GM20431 (cell line): ENCODE results near the gene SCUBE3.

Experiments used
- in situ Hi-C: fragments of 300-500 bp; cut with MseI, MboI; formaldehyde crosslinking; loops from one replicate; pipeline ENCODE4 v1.15.0; 2020; ENCODE audit warnings: low sequenced_read_pairs; ENCODE audit not compliant: unreplicated experiment

The SCUBE3 gene

DNA sequence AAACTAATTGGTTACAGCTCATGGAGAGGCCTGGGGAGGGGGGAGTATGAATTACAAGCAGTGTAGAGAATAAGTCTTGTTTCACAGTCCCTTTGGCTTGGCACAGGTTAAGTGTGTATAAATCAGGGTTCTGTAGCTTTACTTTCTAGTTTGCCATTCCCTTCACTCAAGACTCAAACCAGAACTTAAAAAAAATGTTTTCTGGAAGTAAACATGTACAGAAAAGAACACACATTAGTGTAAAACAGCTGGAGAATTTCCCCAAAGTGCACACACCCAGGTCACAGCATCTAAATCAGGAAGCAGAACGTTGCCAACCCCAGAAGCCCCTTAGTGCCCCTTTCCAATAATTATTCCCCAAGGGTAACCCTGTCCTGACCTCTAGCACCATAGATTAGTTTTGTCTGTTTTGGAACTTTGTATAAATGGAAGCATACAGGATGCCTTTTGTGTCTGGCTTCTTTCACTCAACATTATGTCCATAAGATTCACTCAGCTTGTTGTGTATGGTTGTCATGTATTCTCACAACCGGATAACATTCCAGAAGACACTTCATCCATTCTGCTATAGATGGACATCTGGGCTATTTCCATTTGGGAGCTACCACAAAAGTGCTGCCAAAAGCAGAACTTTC lies 33.7 kb upstream of the SCUBE3 start:
- in situ Hi-C loops: no loop called here

DNA sequence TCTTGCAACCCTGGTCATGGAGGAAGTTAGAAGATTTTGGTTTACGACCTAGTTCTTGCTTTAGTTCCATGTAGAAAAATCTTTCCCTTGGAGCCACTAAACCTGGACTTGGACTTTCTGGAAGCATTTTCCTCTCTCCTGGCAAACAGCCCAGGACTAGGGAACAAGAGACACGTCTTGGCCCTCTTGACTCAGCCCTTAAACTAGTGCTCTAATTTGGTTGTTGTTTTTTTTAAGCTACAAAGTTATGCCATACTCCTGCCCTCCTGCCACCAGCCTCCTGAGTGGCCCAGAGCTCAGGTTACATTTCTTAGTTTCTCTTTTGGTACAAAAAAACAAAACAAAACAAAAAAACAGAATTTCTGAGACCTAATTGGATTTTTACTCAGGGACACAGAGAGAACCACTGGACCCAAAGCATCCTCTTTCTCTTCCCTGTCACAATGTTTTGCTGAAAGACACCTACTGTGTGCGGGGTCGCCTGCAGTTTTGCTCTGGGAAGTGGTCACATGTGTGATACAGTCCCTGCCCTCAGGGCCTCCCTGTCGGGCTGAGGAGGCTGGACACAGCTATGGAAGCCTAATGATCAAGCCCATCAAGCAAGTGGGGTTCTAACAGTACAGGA lies 32.3 kb upstream of the SCUBE3 start:
- in situ Hi-C loops: no loop called here

DNA sequence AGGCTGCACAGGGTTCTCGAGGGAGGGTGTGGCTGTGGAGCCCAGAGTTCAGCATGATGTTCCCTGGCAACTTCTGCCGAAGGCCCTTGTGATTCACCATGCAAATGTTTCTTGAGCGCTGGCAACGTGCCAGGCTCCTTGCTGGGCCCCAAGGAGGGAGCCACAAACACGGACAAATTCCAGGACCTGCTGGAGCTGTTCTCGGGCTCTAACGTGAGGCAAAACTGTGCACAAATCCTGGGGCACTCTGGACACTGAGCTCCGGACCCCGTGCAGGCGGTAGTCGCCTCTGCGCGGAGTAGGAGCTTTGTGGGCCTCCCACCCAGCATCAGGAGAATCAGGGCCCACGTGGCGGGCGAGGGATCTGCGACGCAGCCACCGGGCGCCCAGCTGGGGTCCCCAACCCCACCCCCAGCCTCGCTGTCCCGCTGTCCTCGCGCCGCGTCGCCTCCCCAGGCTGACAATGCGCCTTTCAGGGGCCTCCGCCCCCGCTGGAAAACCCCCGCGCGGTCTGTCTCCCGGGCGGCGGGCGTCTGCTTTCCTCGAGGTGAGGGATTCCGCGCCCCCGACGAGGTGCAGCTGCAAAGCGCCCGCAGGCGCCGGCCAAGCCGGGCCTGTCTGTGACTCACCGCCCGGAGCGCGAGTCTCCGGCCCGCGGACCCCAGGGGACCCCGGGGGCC lies 31.7 kb upstream of the SCUBE3 start:
- in situ Hi-C loops: no loop called here

DNA sequence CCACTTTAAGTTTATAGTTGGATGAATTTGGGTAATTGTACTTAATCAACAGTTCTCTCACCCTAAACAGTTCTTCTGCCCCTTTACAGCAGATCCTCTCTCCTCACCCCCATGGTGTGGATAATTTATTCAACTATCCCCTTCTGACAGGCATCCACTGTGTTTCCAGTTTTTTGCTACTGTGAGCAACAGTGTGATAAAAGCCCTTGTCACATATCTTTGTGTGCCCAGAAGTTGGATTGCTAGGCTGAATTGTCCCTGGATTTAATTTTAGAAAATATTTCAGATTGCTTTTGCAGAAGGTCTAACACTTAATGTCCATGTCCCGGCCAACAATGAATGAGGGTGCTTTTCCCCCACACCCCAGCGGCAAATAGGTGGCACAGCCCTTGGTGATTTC lies 30.5 kb upstream of the SCUBE3 start:
- in situ Hi-C loops: no loop called here

DNA sequence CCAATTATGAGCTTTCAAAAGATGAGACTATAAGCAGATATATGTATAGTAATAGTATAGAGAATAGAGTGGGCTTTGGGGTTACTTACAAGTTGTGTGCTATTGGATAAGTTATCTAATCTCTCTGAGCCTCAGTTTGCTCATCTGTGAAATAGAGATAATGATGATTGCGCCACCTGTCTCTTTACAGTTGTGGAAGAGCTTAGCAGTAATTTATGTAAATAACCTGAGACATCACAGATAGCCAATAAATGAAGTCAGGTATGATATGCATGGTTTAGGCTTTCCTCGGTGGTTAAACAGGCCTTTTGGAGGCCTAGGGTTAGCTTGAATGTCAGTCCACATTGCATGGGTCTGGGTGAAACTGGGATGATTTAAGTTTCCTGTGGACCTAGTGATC lies 29.8 kb upstream of the SCUBE3 start:
- in situ Hi-C loops: no loop called here

DNA sequence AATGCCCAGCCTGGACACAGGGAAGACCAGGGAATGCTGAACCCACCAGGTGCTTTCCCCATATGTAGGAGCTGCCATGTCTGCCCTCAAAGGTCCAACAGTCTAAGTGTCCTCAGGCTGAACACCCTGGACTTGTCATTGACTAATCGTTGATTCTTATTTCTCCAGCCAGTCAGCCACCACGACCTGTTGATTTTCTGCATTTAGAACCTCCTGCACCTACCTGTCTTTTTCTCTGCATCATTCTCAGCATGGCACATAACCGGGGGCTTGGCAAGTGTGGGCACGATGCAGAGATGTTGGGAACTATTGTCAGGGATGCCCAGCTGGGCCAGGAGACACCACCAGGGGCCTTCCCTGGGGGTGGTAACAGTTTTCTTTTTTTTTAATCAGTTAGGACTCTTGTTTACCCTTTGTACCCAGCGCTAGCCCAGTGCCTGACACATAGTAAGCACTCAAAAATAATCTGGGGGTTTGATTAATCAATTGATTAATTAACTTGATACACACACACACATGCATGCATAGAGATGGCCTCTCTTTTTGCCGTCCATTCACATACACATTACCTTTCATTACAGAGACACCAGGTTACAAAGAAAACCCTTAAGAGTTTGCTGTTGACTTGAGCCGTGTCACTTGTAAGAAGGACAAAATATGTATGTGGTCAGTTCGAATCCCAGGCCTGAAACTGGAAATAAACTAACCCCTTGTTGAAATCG lies 29.0 kb upstream of the SCUBE3 start:
- in situ Hi-C loops: no loop called here

DNA sequence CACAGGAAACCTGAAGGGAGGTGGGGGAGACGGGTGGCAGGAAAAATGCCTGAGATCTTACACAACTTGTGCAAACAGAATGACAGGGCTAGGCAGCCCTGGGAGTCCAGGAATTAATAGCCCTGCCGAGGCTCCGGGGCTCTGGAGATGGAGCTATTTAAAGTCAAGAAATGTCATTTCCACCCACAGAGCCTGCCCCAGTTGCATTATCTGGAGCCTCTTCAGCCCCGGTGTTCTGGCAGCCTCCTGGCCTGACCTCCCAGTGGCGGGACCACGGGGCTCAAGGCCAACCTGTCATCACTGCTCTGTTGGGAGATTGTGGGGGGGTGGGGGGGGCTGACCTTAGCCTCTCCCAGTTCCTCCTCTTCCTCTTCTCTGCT lies 28.5 kb upstream of the SCUBE3 start:
- in situ Hi-C loops: no loop called here

DNA sequence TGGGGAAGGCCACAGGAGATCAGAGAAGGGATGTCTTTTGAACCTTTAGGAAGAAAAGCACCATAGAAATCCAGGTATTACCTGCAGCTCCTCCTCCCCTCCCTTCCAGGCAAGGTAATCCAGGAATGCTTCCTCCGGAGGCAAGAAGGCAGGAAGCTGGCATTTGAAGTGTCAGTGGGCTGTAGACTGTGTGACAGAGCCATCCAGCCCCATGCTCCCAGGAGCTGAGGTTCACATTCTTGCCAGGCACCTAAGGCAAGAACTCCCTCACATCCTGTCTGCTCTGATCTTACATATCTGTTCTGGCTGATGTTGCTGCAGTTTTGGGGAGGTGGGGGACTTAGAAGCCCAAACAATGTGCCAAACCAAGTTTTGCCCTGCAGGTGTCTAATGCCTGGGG lies 27.8 kb upstream of the SCUBE3 start:
- in situ Hi-C loops: no loop called here

DNA sequence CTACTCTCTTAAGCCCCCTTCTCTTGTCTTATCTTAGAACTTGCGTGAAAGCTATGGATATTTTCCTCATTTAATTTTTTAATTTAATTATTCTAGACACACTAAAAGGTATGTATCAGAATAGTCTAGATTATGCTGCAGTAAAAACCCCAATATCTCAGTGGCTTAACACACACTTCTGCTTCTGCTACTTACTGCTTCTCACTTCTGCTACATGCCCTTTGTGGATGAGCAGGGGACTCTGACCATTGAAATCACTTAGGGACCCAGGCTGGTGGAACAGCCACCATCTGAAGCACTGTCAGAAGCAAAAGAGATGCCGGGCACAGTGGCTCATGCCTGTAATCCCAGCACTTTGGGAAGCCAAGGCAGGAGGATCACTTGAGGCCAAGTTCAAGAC lies 27.2 kb upstream of the SCUBE3 start:
- in situ Hi-C loops: no loop called here

DNA sequence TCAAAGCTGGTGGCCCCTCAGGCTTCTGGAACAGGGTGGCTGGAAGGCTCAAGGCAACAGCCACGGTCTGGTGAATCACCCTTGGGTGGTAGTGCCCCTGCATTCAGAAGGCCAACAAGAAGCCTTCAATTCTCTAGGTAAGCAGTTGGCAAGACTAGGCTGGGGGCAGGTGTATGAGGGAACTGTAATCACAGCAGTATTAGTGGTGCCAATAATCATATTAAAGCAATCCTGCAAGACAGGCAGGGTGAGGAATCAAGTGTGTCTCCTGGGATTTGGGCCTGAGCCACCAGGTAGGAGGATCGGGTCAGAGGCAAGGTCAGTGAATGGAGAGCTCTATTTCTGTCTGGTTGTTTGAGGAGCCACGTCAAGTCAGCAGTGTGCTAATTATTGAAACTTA lies 24.9 kb upstream of the SCUBE3 start:
- in situ Hi-C loops: no loop called here

DNA sequence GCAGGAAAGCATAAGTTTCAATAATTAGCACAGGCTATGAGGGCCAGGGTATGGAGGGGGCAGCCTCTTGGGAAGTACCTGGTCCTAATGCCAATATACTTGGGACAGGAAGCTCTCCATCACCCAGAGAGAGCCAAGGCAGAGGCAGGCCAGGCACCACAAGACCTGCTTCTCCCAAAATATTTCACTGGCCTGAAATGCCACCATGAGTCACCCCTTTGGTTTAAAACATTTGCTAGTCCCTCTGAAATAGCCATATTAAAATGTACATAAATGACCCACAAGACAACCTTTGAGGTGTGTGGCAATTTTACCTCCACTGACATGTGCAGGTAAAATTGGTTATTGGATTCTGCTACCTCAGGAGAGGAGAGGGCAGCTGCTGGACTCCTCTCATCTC lies 23.4 kb upstream of the SCUBE3 start:
- in situ Hi-C loops: no loop called here

DNA sequence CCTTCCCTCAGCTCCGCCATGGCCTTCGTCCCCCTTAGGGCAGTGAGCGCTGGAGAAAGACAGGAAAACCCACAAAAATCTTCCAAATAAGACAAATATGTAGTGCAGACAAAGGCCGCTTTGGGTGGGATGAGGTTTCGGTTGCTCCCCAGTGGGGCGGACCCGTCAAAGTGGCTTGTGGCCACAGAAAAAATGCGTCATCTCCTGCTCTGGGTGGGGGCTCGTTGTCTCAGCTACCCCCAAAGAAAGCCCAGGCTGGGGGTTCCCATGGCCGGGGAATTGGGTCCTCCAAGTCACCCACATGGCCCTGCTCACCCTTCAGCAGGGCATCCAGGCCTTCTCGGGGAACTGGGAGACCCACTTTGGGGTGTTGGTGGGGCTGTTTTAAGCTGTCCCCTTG lies 21.9 kb upstream of the SCUBE3 start:
- in situ Hi-C loops: no loop called here

DNA sequence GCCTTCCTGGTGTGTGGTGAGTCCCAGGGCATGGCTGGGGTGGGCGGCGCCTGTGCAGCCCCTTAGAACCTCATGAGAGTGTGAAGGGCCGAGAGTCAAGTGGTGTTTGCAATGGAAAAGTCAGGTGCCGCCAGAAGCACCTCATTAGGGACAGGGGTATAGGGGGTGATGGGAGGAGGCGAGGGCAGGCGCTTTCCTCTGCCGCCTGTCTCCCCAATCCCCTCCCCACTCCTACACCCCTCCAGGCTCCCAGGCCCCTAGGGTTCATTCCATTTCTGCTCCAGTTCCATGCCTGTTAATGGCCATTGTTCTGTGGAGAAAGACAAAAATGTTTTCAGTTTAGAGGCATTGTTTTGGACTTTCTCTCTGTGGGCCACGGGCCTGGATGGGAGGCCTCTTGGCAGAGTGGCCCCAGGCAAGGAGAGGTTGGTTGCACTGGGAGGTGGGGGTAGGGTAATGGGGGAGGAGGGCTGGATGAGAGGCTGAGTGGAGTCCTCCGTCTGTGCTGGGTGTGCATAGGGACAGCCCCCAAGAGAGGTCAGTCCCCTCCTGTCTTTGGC lies 21.4 kb upstream of the SCUBE3 start:
- in situ Hi-C loops: no loop called here

DNA sequence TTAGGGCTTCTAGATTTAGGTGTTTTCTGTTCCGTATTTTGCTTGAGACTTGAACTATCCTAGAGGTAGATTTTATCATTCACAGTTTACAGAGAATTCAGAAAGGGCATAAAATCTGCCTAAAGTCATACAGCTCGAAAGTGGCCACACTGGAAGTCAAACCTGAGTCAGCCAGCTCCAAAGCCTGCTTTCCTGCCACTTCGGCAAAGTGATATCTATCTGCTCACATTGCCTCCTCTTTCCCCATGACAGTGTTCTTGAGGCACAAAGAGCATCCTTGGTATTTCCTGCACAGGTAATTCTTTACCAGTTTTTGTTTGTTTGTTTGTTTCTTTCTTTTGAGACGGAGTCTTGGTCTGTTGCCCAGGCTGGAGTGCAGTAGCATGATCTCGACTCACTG lies 19.4 kb upstream of the SCUBE3 start:
- in situ Hi-C loops: no loop called here

DNA sequence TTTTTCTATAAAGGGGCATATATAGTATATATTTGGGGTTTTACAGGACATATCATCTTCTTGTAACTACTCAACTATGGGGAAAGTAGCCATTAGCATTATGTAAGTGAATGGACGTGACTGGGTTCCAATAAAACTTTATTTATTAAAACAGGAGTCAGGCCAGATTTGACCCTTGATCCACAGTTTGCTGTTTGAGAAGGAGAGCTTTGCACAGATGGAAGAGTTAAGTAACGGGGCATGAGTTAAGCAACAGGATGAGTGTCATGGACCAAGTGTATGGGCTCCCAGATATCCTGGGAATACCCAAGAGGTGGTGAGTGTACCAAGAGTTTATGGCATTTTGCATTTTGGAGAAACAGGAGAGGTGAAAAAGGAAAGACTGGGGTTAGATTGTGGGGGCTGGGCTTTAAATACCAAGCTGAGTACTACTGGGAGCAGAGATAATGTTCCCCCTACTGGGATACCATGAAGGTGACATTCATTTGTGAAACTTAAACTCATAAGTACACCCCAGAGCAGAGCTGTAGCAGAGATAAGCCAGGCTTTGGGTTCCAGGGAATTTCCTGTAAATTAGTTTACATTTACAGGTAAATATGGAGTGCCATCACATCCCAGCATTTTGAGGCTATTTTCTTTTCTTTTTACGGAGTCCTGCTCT lies 18.5 kb upstream of the SCUBE3 start:
- in situ Hi-C loops: no loop called here

DNA sequence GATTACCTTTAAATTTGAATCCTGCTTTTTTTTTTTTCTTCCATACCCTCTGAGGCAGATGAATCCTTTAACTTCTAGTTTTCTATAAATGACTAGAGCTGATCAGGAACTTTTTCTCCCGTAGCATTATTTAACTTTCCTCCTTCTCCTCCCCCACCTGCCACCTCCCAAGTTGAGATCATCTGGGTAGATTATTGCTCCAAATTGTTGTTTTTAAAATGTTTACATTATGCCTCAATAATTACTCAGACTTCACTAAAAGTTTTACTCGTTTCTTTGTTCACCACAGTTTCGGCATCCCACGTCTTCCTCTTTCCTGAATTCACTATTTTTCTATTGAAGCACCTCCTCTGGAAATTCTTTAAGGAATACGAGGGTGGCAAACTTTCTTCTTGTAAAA lies 16.6 kb upstream of the SCUBE3 start:
- in situ Hi-C loops: no loop called here

DNA sequence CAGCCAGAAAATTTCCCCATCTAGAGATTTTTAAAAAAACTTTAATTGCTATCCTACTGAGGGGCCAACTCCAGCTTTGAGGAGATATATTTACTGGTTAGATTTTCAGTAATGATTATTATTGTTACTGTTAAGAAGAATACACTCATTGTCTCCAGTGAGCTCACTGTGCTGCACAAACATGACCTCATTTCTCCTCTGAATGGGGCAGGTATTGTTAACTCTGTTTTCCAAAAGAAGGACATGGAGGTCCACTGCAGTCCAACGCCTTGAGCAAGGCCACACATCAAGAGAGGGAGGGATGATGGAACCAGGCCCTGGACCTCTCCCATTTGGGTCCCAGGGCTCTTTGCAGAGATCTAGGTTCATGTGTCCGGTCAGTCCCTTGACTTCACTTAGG lies 13.9 kb upstream of the SCUBE3 start:
- in situ Hi-C loops: no loop called here

DNA sequence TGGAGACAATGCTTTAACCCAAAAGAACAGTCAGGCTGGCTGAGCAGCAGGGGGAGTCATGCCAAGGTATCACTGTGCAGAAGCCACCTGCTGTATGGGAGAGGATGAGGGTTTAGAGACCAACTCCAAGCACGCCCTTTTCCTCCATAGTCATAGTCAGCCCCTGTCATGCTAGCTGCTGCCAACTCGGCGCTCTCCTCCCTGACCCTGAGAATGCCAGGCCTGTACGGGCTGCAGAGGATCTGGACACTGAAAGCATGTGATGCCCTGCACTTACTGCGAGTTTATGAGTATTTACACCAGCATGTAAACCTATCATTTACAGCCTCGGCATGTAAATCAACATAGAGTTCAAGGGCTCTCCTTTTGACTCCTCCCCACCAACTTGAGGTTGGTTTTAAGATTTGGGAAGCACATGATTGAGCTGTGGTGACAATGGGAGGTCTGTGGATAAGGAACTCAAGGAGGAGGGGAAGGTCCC lies 11.7 kb upstream of the SCUBE3 start:
- in situ Hi-C loops: no loop called here

DNA sequence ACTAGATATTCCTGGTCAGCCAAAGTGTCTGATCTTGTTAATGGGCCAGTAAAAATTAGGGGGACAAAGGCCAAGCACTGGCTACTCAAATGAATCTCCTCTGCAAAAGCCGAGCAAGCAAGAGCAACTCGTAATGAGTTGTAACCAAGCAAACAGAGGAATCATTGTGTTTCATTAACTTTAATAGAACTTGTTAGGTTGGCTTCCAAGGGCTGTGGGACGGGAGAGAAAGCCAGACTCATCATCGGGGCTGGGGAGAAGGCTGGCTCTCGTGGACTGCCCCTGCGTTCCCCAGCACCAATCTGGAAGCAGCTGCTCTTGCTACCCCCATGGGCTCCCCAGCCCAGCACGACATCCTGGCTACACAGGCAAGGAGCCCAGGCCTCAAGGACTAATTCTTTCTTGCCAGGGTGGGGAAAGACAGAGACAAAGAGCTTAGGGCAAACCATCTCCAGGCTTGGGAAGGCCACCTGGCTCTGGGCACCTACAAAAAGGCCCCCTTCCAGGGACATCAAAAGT lies 10.5 kb upstream of the SCUBE3 start:
- in situ Hi-C loops: no loop called here

DNA sequence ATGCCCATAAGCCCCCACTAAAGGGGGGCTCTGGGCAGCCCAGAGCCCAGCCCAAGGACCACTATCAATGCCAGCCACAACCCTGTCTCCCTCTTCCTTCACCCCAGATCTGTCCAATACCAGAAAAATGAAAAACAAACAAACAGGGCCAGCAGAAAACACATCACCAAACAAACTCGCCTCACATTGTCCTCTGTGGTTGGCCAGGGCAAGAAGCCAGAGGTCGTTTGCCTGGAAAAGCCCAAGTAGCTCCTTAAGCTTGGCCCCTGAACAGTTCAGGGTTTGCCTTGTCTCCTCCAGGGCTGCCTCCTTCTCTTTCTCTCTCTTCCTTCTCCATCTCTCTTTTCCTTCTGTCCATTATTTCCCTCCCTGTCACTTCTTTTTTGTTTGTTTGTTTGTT lies 10.1 kb upstream of the SCUBE3 start:
- in situ Hi-C loops: no loop called here
